Suppressor macrophage (primary cell): ENCODE data around the gene TMEM203.
"Not testable (repeated sequence)": the region's sequence is repeated elsewhere in the genome, so short reads cannot be mapped to it uniquely, and the experiment has no call there.

Experiments used
- DNase-seq, 4 experiments: peaks; one replicate each; pipeline ENCODE4 v3.0.0-alpha.2; 2020 to 2022

TMEM203 gene

DNA sequence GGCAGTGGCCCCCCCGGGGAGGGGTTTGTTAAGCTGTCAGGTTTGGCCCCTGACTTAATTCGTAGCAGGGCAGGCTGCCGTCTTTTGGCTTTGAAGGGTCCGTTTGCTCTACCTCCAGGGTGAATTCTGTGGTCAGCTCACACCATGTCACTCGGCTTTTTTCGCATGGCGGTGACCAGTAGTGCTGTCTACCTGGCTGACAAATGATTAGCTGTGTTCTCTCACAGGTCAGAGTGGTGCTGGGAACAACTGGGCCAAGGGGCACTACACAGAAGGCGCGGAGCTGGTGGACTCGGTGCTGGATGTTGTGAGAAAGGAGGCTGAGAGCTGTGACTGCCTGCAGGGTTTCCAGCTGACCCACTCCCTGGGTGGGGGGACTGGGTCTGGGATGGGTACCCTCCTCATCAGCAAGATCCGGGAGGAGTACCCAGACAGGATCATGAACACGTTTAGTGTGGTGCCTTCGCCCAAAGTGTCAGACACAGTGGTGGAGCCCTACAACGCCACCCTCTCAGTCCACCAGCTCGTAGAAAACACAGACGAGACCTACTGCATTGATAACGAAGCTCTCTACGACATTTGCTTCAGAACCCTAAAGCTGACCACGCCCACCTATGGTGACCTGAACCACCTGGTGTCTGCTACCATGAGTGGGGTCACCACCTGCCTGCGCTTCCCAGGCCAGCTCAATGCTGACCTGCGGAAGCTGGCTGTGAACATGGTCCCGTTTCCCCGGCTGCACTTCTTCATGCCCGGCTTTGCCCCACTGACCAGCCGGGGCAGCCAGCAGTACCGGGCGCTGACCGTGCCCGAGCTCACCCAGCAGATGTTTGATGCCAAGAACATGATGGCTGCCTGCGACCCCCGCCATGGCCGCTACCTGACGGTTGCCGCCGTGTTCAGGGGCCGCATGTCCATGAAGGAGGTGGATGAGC, 37.1 kb upstream of the TMEM203 start:
- DNase-seq = no peak

DNA sequence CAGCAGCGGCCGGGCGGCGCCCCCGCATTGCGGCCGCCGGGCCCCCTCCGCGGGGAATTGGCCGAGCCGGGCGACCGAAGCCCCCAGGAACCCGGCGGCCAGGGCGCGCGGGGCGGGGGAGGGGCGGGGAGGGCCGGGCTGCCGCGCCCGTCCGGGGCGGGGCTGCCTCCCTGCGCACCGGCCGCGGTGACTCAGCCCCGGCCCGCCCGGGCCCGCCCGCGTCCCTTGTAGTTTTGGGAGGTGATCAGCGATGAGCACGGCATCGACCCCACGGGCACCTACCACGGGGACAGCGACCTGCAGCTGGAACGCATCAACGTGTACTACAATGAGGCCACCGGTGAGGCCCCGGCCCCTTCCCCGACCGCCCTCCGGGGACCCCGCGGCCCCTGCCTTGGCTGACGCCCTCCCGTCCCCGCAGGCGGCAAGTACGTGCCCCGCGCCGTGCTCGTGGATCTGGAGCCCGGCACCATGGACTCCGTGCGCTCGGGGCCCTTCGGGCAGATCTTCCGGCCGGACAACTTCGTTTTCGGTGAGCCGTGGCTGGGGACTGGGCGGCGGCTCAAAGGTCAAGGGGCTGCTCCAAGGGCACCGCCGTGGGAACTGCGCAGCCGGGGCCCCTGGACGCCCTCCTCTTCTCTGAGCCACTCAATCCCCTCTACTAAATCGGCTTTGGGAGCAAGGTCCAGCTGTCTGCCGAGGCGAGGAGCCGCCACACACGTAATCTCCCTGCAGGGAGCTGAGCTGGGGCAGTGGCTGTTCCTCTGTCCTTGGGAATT, 36.2 kb upstream of the TMEM203 start:
- peak; percentile 69 to 88 (median 78) for DNase-seq

DNA sequence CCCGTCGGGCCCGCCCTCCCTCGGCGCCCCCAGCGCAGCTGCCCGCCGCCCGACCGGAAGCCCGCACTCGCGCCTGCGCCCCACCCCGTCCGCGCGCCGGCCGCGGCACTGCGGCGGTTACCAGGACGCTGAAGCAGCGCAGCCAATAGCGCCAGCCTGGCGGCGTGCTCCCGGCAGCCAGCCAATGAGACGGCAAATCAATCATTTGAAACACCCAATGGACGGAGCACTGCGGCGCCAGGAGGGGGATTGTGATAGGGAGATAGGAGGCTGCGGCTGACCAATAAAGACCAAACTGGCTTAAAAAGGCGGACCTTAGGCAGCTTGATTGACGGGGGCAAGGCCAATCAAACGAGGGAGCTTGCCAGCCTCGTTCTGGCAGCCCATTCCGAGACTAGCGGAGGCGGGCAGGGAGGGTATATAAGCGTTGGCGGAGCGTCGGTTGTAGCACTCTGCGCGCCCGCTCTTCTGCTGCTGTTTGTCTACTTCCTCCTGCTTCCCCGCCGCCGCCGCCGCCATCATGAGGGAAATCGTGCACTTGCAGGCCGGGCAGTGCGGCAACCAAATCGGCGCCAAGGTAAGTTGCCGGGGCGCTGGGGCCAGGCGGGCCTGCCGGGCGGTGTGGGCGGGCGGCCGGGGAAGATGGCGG, 35.5 kb upstream of the TMEM203 start, which contains the start of gene TUBB4B:
Gene TUBB4B (plus strand): TSS at position 447 of the 649 bp plus-strand sequence. CDS start 74 bp downstream, at position 521.
- DNase-seq = peak; percentile 99 to 100 (median 99)

DNA sequence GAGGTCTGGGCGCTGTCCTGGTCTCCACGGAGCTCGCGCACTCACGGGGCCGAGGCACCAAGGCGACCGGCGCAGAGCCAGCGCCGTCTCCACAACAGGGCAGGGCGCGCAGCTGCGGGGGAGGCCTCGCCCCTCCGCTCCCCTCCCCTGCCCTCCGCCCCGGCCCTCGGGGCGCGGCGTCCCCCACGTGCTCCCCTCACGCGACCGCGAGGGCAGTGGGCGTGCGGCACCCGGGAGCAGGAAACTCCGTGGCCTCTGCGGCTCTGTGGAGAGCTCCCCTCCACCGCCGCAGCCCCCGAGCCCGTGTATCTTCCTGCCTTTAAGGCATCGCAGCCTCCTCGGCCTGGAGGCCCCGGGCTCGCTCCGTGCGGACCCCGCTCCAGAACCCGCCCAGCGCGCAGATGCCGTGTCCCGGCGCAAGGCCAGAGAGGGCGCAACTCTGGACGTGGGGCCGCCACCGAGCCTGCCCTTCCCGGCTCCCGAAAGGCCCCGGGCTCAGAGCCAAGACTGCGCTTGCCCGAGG, 34.9 kb upstream of the TMEM203 start:
- DNase-seq = peak; percentile 86 to 95 (median 91)

DNA sequence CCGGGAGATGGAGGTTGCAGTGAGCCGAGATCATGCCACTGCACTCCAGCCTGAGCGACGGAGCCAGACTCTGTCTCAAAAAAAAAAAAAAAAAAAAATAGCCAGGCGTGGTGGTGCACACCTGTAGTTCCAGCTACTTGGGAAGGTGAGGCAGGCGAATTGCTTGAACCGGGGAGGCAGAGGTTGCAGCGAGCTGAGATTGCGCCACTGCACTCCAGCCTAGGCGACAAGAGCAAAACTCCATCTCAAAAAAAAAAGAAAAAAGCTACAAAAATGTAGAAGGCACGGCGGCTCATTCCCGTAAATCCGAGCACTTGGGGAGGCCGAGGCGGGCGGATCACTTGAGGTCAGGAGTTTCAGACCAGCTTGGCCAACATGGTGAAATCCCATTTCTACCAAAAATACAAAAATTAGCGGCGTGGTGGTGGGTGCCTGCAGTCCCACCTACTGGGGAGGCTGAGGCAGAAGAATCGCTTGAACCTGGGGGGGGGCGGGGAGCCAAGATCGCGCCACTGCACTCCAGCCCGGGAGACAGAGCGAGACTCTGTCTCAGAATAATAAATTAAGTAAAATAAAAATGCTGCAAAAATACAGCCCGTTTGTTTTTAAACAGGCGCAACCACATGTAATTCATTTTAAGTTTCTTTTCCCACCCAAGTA, 34.2 kb upstream of the TMEM203 start:
- DNase-seq = not testable (repeated sequence)

DNA sequence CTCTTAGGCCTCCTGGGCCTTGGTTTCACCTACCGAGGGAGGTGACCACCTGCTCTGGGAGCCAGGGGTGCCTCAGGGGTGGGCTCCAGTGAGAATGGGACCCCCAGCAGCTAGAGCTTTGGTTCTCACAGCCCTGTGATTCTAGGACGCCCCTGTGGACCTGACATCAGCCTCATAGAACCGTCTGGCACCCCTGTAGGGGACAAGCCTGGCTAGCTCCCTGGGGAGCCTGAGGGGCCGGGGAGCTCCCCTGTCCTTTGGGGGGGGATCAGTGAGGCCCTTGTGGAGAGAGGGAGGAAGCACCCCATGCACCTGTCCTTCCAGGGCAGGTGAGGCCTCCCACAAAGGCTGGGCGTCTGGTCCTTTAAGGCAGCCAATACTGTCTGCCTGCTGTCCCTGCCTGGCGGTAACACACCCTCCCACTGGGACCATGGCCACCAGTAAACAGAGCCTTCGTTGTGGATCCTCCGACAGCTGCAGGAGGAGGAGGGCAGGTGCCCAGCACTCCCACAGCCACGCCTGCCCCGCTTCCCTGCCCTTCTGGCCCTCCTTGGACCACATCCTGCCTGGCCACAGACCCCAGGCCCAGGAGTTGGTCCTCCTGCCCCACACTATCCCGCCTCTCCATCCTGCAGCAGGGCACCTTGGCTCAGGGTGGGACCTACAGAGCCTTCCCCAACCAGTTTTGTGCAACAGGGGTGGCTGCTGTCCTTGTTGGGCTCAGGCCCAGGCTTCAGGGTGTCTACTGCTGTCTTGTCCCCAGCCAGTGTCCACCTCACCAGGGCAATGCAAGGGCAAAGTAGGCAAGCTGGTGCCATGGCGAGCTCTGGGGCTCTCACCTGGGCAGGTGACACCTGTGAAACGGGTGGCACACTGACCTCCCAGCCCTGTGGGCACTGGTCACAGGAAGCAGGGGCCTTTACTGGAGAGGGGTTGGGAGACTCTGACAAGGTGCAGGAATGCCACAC, 32.6 kb upstream of the TMEM203 start:
- DNase-seq = no peak

DNA sequence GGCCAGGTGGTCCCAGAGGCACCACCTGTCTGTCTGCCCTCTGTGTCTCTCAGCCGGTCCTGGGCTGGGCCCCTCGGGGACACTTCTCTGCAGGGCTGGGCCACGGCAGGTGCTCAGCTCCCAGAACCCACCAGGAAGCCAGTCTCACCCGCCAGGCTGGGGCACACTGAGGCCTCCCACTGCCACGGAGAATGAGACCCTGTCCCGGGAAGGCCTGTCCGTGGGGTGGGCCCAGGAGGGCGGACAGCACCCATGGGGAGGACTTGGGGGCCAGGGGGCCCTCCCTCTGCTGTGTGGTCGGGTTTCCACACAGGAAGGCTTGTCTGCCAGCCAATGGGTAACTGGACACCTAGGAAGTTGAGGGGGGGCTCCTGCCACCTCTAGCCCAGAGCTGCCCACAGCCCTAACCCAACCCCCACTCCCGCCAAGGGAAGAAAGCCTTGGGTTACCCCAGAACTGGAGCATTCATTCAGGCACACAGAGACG, 31.5 kb upstream of the TMEM203 start:
- DNase-seq = no peak

DNA sequence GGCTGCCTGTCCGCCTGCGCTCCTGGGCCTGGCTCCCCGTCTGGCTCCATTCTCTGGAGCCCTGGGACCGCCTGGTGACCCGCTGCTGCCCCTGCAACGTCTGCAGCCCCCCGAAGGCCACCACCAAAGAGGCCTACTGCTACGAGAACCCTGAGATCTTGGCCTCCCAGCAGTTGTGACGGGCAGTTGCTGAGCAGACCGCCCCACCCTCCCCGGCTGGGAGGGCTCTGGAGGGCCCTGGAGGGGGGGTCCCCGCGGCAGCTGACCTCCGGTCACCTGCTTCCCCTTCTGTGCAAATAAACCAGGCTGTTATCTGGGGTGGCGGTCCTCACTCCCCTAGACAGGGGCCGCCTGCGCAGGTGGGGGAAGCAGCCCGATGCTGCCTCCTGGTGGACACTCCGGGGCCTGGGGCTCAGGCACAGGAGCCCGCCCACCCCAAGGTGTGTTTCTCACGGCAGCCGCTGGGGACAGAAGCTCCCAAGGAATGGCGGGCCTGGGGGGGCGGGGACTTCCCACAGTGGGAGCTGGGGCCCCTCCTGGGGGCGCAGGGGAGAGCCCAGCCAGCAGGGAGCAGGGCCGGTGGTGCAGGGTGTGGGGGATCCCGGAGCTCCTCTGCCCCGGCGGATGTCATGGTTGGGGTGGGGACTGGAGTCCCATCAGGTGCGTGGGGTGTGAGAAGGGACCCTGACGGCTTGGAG, 30.9 kb upstream of the TMEM203 start:
- peak; percentile 89 to 94 (median 90) for DNase-seq

DNA sequence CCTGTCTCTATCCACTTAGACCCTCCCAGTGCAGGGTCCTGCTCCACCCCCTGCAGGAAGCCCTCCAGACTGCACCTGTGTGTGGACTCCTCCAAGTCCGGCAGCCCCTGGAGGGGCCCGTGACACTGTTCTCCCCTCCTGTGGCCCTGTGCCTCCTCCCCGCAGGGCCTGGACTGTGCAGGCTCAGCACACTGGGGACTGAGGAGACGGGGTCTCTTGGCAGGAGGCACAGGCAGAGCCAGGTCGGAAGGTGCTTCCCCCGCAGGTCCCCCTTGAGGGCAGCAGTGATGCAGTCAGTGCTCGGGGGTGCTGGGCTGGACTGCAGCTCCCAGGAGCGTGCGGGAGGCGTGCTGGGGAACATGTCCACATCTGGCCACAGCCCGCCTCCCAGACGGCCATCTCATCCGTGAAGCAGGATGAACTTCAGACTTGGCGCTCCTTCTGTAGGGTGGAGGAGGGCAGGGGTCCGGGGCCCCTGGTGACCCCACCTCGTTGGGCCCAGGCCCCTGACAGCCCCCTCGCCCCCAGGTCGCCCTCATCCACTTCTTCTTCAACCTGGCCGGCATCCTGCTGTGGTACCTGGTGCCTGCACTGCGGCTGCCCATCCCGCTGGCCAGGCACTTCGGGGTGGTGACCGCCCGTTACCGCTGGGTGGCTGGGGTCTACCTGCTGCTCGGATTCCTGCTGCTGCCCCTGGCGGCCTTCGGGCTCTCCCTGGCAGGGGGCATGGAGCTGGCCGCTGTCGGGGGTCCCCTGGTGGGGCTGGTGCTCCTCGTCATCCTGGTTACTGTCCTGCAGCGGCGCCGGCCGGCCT, 30.2 kb upstream of the TMEM203 start:
- no peak for DNase-seq

DNA sequence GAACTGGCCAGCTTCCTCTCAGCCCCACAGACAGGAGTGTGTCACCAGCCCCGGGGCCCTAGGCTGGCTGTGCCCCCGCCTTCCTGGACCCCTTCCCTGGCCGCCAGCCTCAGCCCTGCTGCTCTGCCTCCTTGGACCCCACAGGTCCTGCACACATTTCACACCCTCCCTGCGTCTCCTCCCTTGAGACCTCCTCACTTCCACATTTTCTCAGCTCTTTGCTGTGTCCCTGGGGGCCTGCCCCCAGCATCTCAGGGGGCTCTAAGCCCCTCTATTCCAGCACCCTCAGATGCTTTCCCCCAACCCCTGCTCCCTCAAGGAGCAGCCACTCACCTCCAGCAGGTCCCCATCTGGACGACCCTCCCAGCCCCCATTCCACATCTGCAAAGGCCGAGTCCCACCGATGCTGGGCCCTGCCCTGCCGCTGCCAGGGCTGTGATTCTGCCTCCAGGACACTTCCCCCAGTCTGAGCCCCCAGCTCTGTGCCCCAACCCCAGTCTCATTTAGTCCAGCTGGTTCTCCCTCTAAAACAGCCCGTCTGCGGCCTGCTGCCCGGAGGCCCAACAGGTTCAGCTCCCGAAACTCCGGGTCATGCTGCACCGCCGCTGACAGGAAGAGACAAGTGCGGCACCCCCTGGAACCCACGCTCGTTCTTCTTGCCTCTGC, 29.4 kb upstream of the TMEM203 start:
- no peak for DNase-seq

DNA sequence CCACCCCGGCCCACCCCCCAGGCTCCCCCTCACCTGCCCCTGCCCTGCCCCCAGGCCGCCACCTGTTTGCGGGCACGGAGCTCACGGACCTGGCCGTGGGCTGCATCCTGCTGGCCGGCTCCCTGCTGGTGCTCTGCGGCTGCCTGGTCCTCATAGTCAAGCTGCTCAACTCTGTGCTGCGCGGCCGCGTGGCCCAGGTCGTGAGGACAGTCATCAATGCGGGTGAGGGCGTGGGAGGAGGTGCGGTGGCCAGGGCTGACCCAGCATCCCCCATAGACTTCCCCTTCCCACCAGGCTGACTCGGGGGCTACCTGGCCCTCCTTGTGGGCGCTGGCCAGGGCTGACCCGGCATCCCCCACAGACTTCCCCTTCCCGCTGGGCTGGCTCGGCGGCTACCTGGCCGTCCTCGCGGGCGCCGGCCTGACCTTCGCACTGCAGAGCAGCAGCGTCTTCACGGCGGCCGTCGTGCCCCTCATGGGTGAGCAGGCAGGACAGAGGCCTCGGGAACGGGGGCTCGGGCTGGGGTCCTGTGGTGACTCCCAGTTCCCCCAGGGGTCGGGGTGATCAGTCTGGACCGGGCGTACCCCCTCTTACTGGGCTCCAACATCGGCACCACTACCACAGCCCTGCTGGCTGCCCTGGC, 28.7 kb upstream of the TMEM203 start:
- DNase-seq = no peak

DNA sequence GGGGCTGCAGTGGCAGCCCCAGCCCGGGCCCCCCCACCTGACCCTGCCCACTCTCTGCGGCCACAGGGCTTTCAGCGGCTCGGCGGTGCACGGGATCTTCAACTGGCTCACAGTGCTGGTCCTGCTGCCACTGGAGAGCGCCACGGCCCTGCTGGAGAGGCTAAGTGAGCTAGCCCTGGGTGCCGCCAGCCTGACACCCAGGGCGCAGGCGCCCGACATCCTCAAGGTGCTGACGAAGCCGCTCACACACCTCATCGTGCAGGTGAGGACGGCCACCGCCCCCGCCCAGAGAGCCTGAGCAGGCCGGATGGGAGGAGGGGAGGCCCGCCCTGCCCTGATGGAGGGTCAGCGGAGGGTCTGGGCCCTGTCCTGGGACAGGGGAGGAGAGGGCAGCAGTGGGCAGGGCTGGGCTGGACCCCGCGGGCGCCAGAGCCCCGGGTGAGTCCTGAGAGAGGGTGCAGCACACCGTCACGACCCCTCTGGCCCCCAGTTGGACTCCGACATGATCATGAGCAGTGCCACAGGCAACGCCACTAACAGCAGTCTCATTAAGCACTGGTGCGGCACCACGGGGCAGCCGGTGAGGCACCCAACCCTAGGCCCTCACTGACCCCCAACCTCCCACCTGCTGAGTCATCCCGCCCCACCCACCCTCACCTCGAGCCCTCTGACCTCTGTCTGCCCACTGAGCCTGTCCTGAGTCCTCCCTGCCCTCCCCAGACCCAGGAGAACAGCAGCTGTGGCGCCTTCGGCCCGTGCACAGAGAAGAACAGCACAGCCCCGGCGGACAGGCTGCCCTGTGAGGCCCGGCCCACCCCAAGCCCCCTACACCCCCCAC, 27.9 kb upstream of the TMEM203 start:
- DNase-seq = no peak

DNA sequence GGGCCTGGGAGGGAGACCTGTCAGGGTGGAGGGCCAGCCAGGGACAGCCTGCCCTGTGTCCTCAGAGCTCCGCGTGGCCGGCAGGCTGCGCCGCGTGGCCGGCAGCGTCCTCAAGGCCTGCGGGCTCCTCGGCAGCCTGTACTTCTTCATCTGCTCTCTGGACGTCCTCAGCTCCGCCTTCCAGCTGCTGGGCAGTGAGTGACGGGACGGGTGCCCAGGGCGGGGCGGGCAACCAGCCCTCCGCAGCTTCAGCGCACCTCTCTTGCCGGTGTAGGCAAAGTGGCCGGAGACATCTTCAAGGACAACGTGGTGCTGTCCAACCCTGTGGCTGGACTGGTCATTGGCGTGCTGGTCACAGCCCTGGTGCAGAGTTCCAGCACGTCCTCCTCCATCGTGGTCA, 27.1 kb upstream of the TMEM203 start:
- no peak for DNase-seq

DNA sequence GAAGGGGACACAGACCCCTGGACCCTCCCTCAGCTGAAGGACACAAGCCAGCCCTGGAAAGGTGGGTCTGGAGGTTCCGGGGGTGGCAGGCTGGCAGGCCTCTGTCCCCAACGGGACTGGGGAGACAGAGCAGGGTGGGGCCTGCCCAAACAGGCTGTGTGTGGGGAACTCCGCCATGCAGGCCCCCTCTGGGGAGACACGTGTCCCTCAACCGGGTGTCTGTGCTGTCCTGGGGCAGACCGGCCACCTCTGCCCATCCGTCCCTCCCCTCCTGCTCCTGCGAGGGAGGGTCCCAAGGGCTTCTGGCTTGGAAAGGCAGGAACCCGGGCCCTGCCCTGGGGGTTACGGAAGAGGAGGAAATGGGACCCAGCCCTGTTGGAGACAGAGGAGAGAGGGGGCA, 26.7 kb upstream of the TMEM203 start:
- no peak for DNase-seq

DNA sequence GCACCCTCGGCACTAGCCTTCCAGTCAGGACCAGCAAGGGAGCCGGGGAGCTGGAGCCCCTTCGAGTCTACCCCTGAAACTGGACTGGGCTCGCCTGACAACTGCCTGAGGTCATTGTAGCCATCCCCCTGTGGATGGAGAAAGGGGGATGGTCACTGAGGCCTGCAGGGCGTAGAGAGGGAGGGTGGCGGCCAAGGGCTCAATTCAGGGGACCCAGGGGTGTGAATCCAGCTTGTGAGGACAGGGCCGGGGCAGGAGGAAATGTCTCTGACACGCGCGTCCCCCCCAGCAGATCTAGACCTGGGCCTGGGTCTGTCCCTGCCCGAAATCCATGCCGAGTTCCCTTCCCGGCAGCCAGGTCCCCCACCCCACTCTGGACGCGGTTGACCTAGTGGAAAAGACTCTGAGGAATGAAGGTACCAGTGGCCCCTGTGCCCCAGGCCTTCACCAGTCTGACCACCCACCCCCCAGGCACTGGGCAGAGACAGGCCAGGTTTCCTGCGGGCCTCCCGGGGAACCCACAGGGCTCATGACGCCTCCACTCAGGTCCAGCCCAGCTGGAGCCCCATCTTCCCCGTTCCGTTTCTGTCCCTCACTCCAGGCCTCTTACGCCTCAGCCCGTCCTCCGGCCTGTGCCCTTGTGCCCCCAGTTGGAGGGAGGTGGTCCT, 26.1 kb upstream of the TMEM203 start:
- no peak for DNase-seq

DNA sequence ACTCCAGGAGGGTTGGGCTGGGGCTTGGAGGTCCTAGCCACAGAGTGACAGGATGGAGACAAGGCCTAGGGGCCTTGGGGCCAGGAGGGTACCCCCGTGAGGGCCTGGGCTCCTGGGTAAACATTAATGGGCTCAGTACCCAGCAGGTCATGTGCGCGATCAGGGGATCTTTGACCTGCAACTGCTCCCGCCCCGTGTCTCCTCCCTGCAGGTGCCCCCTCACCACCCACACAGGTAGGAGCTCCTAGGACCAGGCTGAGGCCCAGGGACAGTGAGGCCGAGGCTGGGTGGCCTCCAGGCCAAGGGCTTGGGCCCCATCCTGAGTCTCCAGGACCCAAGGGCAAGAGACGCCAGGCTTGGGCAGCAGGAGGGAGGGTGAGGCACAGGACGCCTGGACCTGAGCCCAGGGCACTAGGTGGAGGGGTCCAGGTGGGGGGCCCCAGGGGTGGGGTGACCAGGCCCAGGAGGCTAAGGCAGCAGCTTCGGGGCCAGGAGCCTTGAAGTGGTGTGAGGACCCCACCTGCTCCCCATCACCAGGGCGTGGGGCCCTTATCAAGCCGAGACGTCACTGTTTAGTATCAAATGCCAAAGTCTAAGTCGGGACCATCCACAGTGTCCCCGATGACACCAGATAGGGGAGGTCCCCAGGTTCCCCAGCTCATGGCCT, 25.4 kb upstream of the TMEM203 start, which contains the start of gene SLC34A3:
Gene SLC34A3 (plus strand): TSS at position 197 of the 667 bp plus-strand sequence. CDS start 802 bp downstream, outside the sequence.
- no peak for DNase-seq
